Measurements from ENCODE around the gene MOCS3. TPM values are rescaled to one million over a fixed set of nuclear protein-coding genes. Genes with fewer than 3 reads are reported as not detected.
A peak's percentile ranks its signal among the peaks of the same experiment; 100 is the strongest.
"Not testable (repeated sequence)": the region's sequence is repeated elsewhere in the genome, so short reads cannot be mapped to it uniquely, and the experiment has no call there.

The MOCS3 gene
- total and polyA plus RNA-seq, 2 experiments from 2014 or later: 5.3 to 11.5 TPM

DNA sequence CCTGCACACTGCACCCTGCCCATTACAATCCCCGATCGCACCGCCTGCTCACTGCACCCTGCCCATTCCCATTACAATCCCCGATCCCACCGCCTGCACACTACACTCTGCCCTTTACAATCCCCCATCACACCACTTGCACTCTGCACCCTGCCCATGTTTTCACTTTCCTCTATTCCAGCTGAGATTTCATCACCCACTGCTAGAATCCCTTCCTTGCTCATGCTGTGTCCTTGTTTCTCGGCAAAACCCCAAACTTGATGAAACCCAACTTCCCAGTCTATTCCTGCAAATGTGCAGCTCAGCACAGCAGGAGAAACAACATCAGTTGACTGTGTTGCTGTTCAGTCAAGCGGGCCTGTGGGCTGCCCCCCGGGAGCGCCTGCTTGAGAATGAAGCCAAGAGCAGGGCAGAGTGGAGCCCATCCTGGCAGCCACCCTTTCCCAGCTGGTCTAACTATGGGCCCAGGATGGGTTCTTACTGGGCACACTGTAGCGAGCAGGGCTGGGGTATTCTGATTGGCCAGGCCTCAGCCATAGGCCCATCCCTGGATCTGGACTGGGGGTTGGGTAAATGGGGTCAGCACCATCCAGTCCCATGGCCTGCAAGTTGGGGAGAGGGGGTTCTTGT, 17.2 kb downstream of the MOCS3 start:
- Histone ChIP-seq H3K9me2 (ENCODE audit: insufficient read depth) (no peaks in the 10 kb centered on the region), H3K9me3 (ENCODE audit: low read depth) (no peaks in the 10 kb centered on the region), H2AFZ (no peak overlapping the region), H3K9ac (no peak overlapping the region), H3K27me3 (replicated peaks; ENCODE audit: insufficient read depth) (no peaks in the 10 kb centered on the region), H3K4me2 (ENCODE audit: unreplicated experiment) (no peak overlapping the region), H3K79me2 (ENCODE audit: insufficient read depth) (no peaks in the 10 kb centered on the region), H3K4me1 (ENCODE audit: insufficient read depth) (peaks cover 12% of the 10 kb centered on the region), H3K27ac (no peak overlapping the region), H3F3A (ENCODE audit: insufficient read depth) (peaks cover 14% of the 10 kb centered on the region), H3K4me3 (no peak overlapping the region), H4K20me1 (ENCODE audit: insufficient read depth) (no peaks in the 10 kb centered on the region), H3K36me3 (ENCODE audit: low read depth) (no peaks in the 10 kb centered on the region)
- DNase-seq: no peak
- WGBS, 2 experiments (ENCODE audit: low coverage in 1 of 2, low lambda C conversion rate in 2 of 2, missing lambda C conversion rate in 2 of 2): 88 to 90% methylated on average over 10 of the region's 10 CpGs
- TF ChIP-seq EZH2 (IDR thresholded peaks at IDR 0.05; ENCODE audit: insufficient read depth, poor library complexity, severe bottlenecking) (no peak), EZH2phosphoT487 (IDR thresholded peaks at IDR 0.05; ENCODE audit: insufficient read depth, low read depth) (no peak)
- in situ Hi-C loops (cut with MboI): loop anchor here (25.0 kb wide), 2 partner anchors 811 to 1111 kb away; no protein-coding TSS in a partner anchor

DNA sequence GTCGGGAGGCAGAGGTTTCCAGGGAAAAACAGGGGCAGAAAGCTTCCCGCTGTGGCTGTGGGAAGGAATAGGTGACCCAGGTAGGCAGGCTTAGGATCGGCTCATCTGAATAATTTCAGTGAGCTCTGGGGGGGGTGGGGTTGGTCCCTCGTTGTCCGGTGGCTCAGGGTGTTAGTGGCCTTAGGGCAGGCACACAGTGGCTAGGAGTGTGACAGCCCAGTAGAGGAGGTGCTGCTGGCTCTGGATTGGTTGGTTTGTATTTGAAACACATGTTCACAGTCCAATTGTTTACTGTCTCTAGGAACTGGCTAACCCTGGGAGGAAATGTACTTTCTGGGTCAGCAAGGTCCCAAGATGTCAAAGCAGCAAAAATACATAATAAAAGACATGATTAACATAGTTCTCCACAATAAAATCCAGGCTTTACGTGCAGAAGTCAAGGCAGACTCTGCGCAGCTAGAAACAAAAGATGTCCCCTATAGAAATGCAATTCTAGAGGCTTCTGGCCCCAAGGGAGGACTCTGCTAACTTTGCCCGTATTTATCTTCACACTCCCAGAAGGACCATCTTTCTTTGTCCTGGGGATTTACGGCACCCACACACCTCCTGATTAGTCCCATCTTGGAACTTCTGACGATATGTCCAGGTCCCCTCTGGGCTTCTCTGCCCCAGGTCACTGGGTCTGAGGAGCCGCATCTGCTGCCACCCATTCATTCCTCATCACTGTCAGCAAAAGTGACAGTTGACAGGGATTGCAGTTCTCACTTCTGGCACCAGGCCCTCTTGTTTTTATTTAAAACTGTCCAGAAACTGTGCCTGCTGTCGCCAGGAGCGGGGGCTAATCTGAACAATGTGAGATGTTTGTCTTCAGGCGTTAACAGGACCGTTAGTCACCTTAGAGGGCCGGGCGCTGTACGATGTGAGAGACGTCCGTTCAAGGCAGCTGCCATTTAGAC, 18.7 kb downstream of the MOCS3 start:
- no peak for DNase-seq
- no peak overlapping the region for H2AFZ ChIP-seq
- H3F3A ChIP-seq (ENCODE audit: insufficient read depth): peaks cover 23% of the 10 kb centered on the region
- H3K4me2 ChIP-seq (ENCODE audit: unreplicated experiment): no peak overlapping the region
- no peaks in the 10 kb centered on the region for H3K27me3 ChIP-seq (replicated peaks; ENCODE audit: insufficient read depth)
- whole genome bisulfite sequencing, 2 experiments (ENCODE audit: low coverage in 1 of 2, low lambda C conversion rate in 2 of 2, missing lambda C conversion rate in 2 of 2): 51 to 58% methylated on average over 20 of the region's 20 CpGs
- no peak overlapping the region for H3K4me3 ChIP-seq
- peaks cover 21% of the 10 kb centered on the region for H3K4me1 ChIP-seq (ENCODE audit: insufficient read depth)
- H4K20me1 ChIP-seq (ENCODE audit: insufficient read depth): no peaks in the 10 kb centered on the region
- H3K79me2 ChIP-seq (ENCODE audit: insufficient read depth): no peaks in the 10 kb centered on the region
- in situ Hi-C loops (cut with MboI): loop anchor here (25.0 kb wide), 2 partner anchors 810 to 1110 kb away; no protein-coding TSS in a partner anchor
- H3K36me3 ChIP-seq (ENCODE audit: low read depth): no peaks in the 10 kb centered on the region
- no peak for TF ChIP-seq EZH2phosphoT487 (IDR thresholded peaks at IDR 0.05; ENCODE audit: insufficient read depth, low read depth)
- no peak for TF ChIP-seq EZH2 (IDR thresholded peaks at IDR 0.05; ENCODE audit: insufficient read depth, poor library complexity, severe bottlenecking)
- H3K9ac ChIP-seq: no peak overlapping the region
- no peak overlapping the region for H3K27ac ChIP-seq
- no peaks in the 10 kb centered on the region for H3K9me3 ChIP-seq (ENCODE audit: low read depth)
- H3K9me2 ChIP-seq (ENCODE audit: insufficient read depth): no peaks in the 10 kb centered on the region

DNA sequence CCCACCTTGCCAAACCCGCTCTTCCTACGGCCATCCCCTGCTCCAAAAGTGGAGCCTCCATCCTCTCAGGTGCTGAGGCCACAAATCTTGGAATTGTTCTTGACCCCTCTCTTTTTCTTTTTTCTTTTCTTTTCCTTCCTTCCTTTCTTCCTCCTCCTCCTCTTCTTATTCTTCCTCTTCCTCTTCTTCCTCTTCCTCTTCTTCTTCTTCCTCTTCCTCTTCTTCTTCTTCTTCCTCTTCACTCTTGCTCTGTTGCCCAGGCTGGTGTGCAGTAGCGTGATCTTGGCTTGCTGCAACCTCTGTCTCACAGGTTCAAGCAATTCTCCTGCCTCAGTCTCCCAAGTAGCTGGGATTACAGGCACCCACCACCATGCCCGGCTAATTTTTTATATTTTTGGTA, 19.9 kb downstream of the MOCS3 start:
- H3K27ac ChIP-seq; H3K4me3 ChIP-seq; H3K9me3 ChIP-seq (ENCODE audit: low read depth); H3K9me2 ChIP-seq (ENCODE audit: insufficient read depth); H3K36me3 ChIP-seq (ENCODE audit: low read depth); H3K9ac ChIP-seq; H3K79me2 ChIP-seq (ENCODE audit: insufficient read depth); H3K4me2 ChIP-seq (ENCODE audit: unreplicated experiment); DNase-seq; H4K20me1 ChIP-seq (ENCODE audit: insufficient read depth); H3K27me3 ChIP-seq (replicated peaks; ENCODE audit: insufficient read depth); H2AFZ ChIP-seq: not testable (repeated sequence)
- H3F3A ChIP-seq (ENCODE audit: insufficient read depth): peaks cover 28% of the 10 kb centered on the region
- H3K4me1 ChIP-seq (ENCODE audit: insufficient read depth): peaks cover 25% of the 10 kb centered on the region
- in situ Hi-C loops (cut with MboI): loop anchor here (25.0 kb wide), 2 partner anchors 809 to 1109 kb away; no protein-coding TSS in a partner anchor
- 96 to 98% methylated on average over 4 of the region's 4 CpGs for WGBS, 2 experiments (ENCODE audit: low coverage in 1 of 2, low lambda C conversion rate in 2 of 2, missing lambda C conversion rate in 2 of 2)

DNA sequence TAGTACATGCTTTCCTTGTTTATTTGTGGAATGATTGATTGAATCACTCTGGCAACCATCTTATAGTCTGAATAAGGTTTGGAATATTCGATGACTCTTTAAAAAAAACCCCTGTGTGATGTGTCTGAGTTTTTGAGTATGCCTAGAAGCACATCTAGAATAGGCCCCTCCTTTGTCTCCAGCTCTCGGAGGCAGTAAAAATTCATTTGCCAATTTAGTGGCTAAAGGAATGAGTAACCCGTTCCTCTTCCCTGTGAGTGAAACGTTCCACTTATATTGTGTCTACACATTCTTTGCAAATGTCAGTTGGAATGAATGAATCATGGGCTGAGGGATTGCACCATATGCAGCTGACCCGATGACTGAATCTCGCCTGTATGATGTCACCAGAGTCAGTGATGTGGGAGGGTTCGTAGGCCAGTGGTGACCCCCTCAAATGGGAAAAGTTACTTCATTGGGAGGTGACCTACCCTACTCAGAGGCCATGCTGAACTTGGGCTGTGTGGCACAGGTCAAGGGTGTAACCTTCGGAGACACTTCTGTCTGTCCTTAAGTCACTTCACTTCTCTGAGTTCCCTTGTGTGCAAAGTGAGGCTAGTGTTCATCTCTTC, 21.6 kb downstream of the MOCS3 start:
- in situ Hi-C loops (cut with MboI): loop anchor here (10.0 to 25.0 kb wide), 3 partner anchors 625 to 1107 kb away; no protein-coding TSS in a partner anchor
- Histone ChIP-seq H2AFZ (no peak overlapping the region), H3K4me2 (ENCODE audit: unreplicated experiment) (no peak overlapping the region), H4K20me1 (ENCODE audit: insufficient read depth) (no peaks in the 10 kb centered on the region), H3K4me3 (no peak overlapping the region), H3K4me1 (ENCODE audit: insufficient read depth) (peaks cover 25% of the 10 kb centered on the region), H3K79me2 (ENCODE audit: insufficient read depth) (no peaks in the 10 kb centered on the region), H3F3A (ENCODE audit: insufficient read depth) (peaks cover 28% of the 10 kb centered on the region), H3K27ac (peak overlapping the region; percentile 94), H3K36me3 (ENCODE audit: low read depth) (no peaks in the 10 kb centered on the region), H3K9me3 (ENCODE audit: low read depth) (no peaks in the 10 kb centered on the region), H3K9ac (peak overlapping the region; percentile 58), H3K27me3 (replicated peaks; ENCODE audit: insufficient read depth) (no peaks in the 10 kb centered on the region), H3K9me2 (ENCODE audit: insufficient read depth) (no peaks in the 10 kb centered on the region)
- peak; percentile 98 for DNase-seq
- WGBS, 2 experiments (ENCODE audit: low coverage in 1 of 2, low lambda C conversion rate in 2 of 2, missing lambda C conversion rate in 2 of 2): 7 to 8% methylated on average over 8 of the region's 8 CpGs
- TF ChIP-seq EZH2phosphoT487 (IDR thresholded peaks at IDR 0.05; ENCODE audit: insufficient read depth, low read depth): no peak
